Measurements from ENCODE around the gene TSPAN18.

DNA sequence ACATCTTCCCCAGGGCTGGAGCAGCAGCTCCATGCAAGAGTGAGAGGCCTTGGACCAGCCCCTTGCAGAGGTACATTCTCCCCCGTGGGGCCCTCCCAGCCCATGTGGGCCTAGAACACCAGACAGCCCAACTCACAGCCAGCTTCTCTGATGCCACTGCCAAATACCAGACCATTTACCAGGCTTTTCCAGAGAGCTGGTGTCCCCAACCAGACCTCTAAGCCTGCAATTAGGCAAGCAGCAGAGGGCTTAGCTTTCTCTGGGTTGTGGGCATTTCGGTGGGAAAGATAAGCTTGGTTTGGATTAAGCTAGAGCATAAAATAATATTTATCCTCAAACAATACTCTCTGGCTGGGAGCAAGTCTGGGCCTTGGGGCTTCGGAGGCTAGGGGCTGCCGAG lies 148.3 kb downstream of the TSPAN18 start:
- no peak for TF ChIP-seq POLR2AphosphoS5 (IDR thresholded peaks at IDR 0.05; ENCODE audit: low read depth, low read length)
- no peak for TF ChIP-seq POLR2A (IDR thresholded peaks at IDR 0.05; ENCODE audit: low read depth, low read length)
- TF ChIP-seq TAF1 (IDR thresholded peaks at IDR 0.05; ENCODE audit: borderline replicate concordance, low read depth, low read length) = no peak
